Mesothelial cell of epicardium (in vitro differentiated cells): Measurements from ENCODE around the gene SPTBN1. TPM values are rescaled to one million over a fixed set of nuclear protein-coding genes. Genes with fewer than 3 reads are reported as not detected.

Experiments used
- DNase-seq, 2 experiments: peaks; one replicate each; pipeline ENCODE4 v3.0.0; 2021; ENCODE audit warnings: low spot score in 2 of 2; ENCODE audit not compliant: unreplicated experiment in 2 of 2
- H3K27ac Mint-ChIP-seq: 2 replicates; pipeline ENCODE4 v1.8.0; 2021; ENCODE audit warnings: mixed read lengths
- H3K27me3 Mint-ChIP-seq: 2 replicates; pipeline ENCODE4 v1.8.0; 2021; ENCODE audit warnings: low read depth, mixed read lengths
- H3K36me3 Mint-ChIP-seq: 2 replicates; pipeline ENCODE4 v1.8.0; 2021; ENCODE audit warnings: mixed read lengths
- H3K4me1 Mint-ChIP-seq: 2 replicates; pipeline ENCODE4 v1.8.0; 2021; ENCODE audit warnings: mixed read lengths
- H3K4me3 Mint-ChIP-seq: 2 replicates; pipeline ENCODE4 v1.8.0; 2021; ENCODE audit warnings: mild to moderate bottlenecking, moderate library complexity, mixed read lengths
- H3K9me3 Mint-ChIP-seq: 2 replicates; pipeline ENCODE4 v1.8.0; 2021; ENCODE audit warnings: mixed read lengths
- CTCF ChIP-seq: fragments of 200-600 bp; sonication (generic); IDR thresholded peaks from one replicate; pipeline ENCODE4 v1.5.0; 2021; ENCODE audit warnings: antibody characterized with exemption; ENCODE audit not compliant: unreplicated experiment
- total RNA-seq: library from RNA; stranded (reverse); gene quantifications from 3 replicates; pipeline ENCODE4 v1.2.1, GENCODE V29; 2021

SPTBN1 gene
- total RNA-seq, 1 donor from 2014 or later = 281 TPM

- no peak for DNase-seq
- H3K4me1 Mint-ChIP-seq = peaks cover 37% of the 10 kb centered on the region
- no peak for TF ChIP-seq CTCF
- no peak overlapping the region for H3K27ac Mint-ChIP-seq
- no peaks in the 10 kb centered on the region for H3K9me3 Mint-ChIP-seq
- H3K4me3 Mint-ChIP-seq = no peak overlapping the region
- H3K36me3 Mint-ChIP-seq = peaks cover 41% of the 10 kb centered on the region
- H3K27me3 Mint-ChIP-seq = no peaks in the 10 kb centered on the region
Observed at GRCh38 chr2:54615832-54616534, 159.9 kb downstream of the SPTBN1 start.

DNA sequence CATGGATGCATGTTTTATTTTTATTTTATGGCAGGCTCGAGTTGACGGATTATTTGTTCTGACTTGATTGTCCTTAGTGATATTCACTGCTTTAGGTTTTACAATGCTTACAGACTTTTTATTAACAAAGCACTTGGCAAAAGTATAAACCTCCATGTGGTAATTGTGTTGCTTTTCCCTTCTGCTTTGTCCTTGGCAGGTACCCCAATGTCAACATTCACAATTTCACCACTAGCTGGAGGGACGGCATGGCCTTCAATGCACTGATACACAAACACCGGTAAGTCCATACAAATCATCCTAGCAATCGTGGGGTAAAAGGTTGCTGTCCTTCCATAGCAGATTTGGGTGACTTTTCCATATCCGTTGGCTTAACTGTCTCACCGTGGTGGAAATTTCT lies 161.3 kb downstream of the SPTBN1 start:
- Mint-ChIP-seq H3K4me1 (peaks cover 37% of the 10 kb centered on the region), H3K27me3 (no peaks in the 10 kb centered on the region), H3K27ac (no peak overlapping the region), H3K4me3 (no peak overlapping the region), H3K9me3 (no peaks in the 10 kb centered on the region), H3K36me3 (peaks cover 47% of the 10 kb centered on the region)
- DNase-seq = no peak
- TF ChIP-seq CTCF = no peak

DNA sequence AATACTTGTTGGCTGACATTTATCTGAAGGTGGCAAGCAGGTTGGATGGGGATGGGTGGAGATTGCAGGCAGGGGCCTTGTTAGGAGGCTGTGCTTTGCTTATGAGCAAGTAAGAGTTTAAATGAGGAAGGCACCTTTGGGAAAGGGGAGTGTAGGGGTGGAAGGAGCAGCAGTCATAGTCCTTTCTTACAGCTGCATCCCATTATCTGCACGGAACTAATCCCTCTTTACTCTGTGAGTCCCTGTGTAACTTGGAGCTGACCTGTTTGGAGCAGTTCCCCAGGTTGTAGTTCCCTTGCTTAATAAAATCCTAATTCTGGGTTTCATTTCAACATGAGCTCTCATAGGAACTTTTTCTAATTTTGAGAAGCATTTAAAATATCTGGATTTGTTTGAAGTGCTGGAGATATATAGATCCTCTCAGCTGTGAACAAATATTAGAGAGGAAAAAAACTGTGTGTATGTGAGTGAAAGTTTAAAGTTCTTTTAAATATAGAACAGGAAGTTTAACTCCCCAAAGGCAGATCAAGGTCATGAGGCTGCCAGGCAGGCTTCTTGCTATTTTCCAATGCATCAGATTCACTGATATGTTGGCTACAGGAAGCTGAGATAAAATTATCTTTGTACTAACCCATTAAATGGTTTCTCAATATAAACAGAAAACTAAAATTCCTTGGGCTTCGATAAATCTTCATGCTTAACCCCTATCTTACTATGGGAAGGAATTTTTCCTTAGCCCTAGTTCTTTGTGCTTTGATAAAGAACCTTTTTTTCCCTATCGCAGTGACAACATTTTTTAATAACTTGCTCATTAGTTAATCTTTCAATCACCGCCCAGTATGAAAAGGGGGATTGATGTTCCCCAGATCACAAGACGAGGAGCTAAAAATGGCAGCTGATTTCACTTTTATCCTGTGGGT lies 162.8 kb downstream of the SPTBN1 start:
- Mint-ChIP-seq H3K36me3 (peaks cover 54% of the 10 kb centered on the region), H3K27ac (peak overlapping the region; percentile 82), H3K4me3 (no peak overlapping the region), H3K4me1 (peaks cover 33% of the 10 kb centered on the region), H3K9me3 (no peaks in the 10 kb centered on the region), H3K27me3 (no peaks in the 10 kb centered on the region)
- no peak for DNase-seq
- TF ChIP-seq CTCF = no peak

DNA sequence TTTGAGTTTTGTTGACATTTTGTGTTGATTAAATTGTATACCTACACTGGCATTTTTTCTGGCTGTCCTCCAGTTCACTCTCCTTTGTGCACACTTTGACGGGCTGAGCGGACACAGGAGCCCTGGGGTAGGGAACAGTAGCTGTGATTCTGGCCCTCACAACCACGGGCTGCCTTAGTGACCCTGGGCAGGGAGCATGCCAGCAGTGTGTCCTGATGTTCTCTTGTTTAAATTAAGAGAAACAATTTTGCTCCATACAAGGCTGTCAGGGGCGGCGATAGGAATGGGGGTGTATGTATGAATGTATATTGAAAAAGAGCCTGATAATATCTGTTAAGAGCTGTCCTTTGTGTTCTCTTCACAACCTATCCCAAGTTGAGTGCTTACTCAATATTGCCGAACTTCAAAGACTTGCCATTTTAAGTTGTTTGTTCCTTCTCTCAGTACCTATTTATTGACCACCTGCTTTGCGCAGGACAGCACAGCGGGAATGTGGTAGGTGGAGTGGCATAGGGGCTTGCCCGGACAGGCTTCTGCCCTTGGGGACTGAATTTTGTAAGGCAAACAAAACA lies 163.6 kb downstream of the SPTBN1 start:
- H3K4me3 Mint-ChIP-seq = no peak overlapping the region
- H3K27me3 Mint-ChIP-seq = no peaks in the 10 kb centered on the region
- H3K4me1 Mint-ChIP-seq = peaks cover 38% of the 10 kb centered on the region
- peak overlapping the region; percentile 82 for H3K27ac Mint-ChIP-seq
- DNase-seq = no peak
- peaks cover 60% of the 10 kb centered on the region for H3K36me3 Mint-ChIP-seq
- no peak for TF ChIP-seq CTCF
- no peaks in the 10 kb centered on the region for H3K9me3 Mint-ChIP-seq

DNA sequence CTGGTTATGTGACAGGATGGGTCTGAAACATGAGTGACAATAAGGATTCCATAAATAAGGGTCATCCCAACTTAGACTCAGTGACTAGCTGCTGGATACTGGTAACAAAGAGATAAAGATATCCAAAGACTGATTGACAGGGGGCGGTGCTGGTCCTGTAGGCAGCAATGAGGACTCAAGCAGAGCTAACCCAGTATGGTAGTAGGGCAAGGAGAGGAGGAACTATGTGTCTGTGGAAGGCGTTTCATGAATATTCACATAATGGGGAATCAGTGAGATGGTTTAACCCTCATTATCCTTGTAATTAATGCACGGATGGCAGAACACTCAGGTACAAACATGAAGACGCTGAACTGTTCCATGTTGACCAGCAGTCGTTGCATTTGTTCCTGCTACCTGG lies 164.8 kb downstream of the SPTBN1 start:
- Mint-ChIP-seq H3K4me1 (peaks cover 37% of the 10 kb centered on the region), H3K4me3 (no peak overlapping the region), H3K27me3 (no peaks in the 10 kb centered on the region), H3K27ac (no peak overlapping the region), H3K36me3 (peaks cover 60% of the 10 kb centered on the region), H3K9me3 (no peaks in the 10 kb centered on the region)
- no peak for DNase-seq
- TF ChIP-seq CTCF = no peak
